Gastrocnemius medialis (tissue), 4 donors: ENCODE data around the gene ATF5.

Experiments
- POLR2A ChIP-seq, 2 donors: fragments of 450-650 bp; IDR thresholded peaks; one replicate each; pipeline ENCODE4 v1.6.1; 2017; ENCODE audit warnings: antibody characterized with exemption in 2 of 2, mild to moderate bottlenecking in 2 of 2, moderate library complexity in 2 of 2
- TF ChIP-seq, protein P1 (sequence below), 5 experiments: fragments of 450-650 bp in 3 of 5; fragments of 200-600 bp in 2 of 5; sonication (generic) in 2 of 5; IDR thresholded peaks in 4 of 5; conservative IDR thresholded peaks in 1 of 5; 1 replicate in 4 of 5; 2 replicates in 1 of 5; pipeline ENCODE4 v1.5.1; 2016 to 2019; ENCODE audit warnings: antibody characterized with exemption in 5 of 5, mild to moderate bottlenecking in 3 of 5, moderate library complexity in 3 of 5

GRCh38 chr19:49973987-49974386, 45.0 kb downstream of the ATF5 start:
- TF ChIP-seq POLR2A (IDR thresholded peaks at IDR 0.05), result no peak
- TF ChIP-seq, protein P1, sequence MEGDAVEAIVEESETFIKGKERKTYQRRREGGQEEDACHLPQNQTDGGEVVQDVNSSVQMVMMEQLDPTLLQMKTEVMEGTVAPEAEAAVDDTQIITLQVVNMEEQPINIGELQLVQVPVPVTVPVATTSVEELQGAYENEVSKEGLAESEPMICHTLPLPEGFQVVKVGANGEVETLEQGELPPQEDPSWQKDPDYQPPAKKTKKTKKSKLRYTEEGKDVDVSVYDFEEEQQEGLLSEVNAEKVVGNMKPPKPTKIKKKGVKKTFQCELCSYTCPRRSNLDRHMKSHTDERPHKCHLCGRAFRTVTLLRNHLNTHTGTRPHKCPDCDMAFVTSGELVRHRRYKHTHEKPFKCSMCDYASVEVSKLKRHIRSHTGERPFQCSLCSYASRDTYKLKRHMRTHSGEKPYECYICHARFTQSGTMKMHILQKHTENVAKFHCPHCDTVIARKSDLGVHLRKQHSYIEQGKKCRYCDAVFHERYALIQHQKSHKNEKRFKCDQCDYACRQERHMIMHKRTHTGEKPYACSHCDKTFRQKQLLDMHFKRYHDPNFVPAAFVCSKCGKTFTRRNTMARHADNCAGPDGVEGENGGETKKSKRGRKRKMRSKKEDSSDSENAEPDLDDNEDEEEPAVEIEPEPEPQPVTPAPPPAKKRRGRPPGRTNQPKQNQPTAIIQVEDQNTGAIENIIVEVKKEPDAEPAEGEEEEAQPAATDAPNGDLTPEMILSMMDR (IDR thresholded peaks at IDR 0.05 in 4 of 5, conservative IDR thresholded peaks at IDR 0.05 in 1 of 5), result no peak
